Adrenal gland (tissue), 12 donors: ENCODE results near the gene AIP. TPM values are rescaled to one million over a fixed set of nuclear protein-coding genes. Genes with fewer than 3 reads are reported as not detected.

Source experiments
- DNase-seq, 7 donors: peaks; one replicate each; pipeline ENCODE4 v3.0.0-alpha.2; 2019 to 2020
- H3K27ac ChIP-seq, 5 donors: fragments of 200-600 bp; sonication (generic) in 4 of 5; 1 replicate in 3 of 5; 2 replicates in 2 of 5; pipeline versions ENCODE4 v1.5.1 to v1.8.0; 2016 to 2020; ENCODE audit warnings: mild to moderate bottlenecking in 1 of 5
- H3K27me3 ChIP-seq: fragments of 200-600 bp; 2 replicates; pipeline ENCODE4 v1.8.0; 2021
- H3K36me3 ChIP-seq, 2 donors: fragments of 200-600 bp; replicated peaks in 1 of 2; 1 replicate in 1 of 2; 2 replicates in 1 of 2; pipeline versions ENCODE4 v1.5.1 to v1.8.0; 2018 to 2022
- H3K4me1 ChIP-seq, 2 donors: fragments of 200-600 bp; replicated peaks in 1 of 2; 1 replicate in 1 of 2; 2 replicates in 1 of 2; pipeline versions ENCODE4 v1.5.1 to v1.8.0; 2018 to 2021
- H3K4me3 ChIP-seq, 4 donors: fragments of 200-600 bp; sonication (generic) in 3 of 4; one replicate each; pipeline ENCODE4 v1.5.1; 2016 to 2018
- H3K9me3 ChIP-seq, 3 donors: fragments of 200-600 bp; sonication (generic) in 1 of 3; replicated peaks in 1 of 3; 1 replicate in 2 of 3; 2 replicates in 1 of 3; pipeline versions ENCODE4 v1.5.1 to v1.8.0; 2016 to 2021
- POLR2A ChIP-seq, 2 donors: fragments of 450-650 bp; IDR thresholded peaks; one replicate each; pipeline ENCODE4 v1.6.1; 2017; ENCODE audit warnings: antibody characterized with exemption in 2 of 2, mild to moderate bottlenecking in 2 of 2, moderate library complexity in 1 of 2
- WGBS, 4 donors: extraction: QIAGEN DNeasy Blood & Tissue Kit in 2 of 4; methylation state at CpG; one replicate each; pipeline versions ENCODE4 v1.1.5 to v1.1.7; 2013 to 2017; 5-methylcytosine and 5-hydroxymethylcytosine counted together
- intact Hi-C, 2 donors: fragments of 100-400 bp; cut with DNase I; formaldehyde crosslinking; loops; one replicate each; pipeline versions ENCODE4 v1.14.1 to v1.15.0; 2022 to 2023
- polyA plus RNA-seq, 3 donors: library from polyadenylated mRNA; stranded (reverse); fragments of 200-250 nt in 2 of 3; fragments of 350-450 nt in 1 of 3; fragmentation: Illumina TruSeq in 1 of 3; extraction: RNeasy Lipid Tissue Mini Kit (QIAGEN cat#74804) in 1 of 3; gene quantifications; one replicate each; pipeline ENCODE4 v1.2.3, GENCODE V29; 2013 to 2014
- total RNA-seq, 9 donors: library from RNA; depleted of rRNA in 4 of 9; stranded (reverse); fragments of >200 nt in 4 of 9; fragments of 120-200 nt in 1 of 9; fragmentation: NEBNext Ultra II Directional in 1 of 9; extraction: Animal tissue kit (Norgen Biotek cat#: 25700) in 1 of 9; gene quantifications; one replicate each; pipeline versions ENCODE4 v1.1.0 to v1.2.4, GENCODE V29; 2013 to 2023
- TF ChIP-seq, protein P1 (sequence below), 6 experiments: fragments of 450-650 bp in 4 of 6; fragments of 200-600 bp in 2 of 6; sonication (generic) in 1 of 6; IDR thresholded peaks; 1 replicate in 5 of 6; 2 replicates in 1 of 6; pipeline versions ENCODE4 v1.5.1 to v1.8.0; 2016 to 2021; ENCODE audit warnings: antibody characterized with exemption in 6 of 6, mild to moderate bottlenecking in 2 of 6, moderate library complexity in 1 of 6
- donor health status: healthy with polysubstance abuse.
- donor health status: Bipolar disorder and iron deficiency.
- donor health status: DM: yes; HTN: yes; CAD: no.
- donor health status: DM: no; HTN: no; CAD: no.
- donor health status: DM: no; HTN: no; CAD: no.
- donor health status: DM: yes; HTN: yes; CAD: no.

Gene AIP
- total and polyA plus RNA-seq, 12 donors, result 35.3 to 152 (median 83.9) TPM

DNA sequence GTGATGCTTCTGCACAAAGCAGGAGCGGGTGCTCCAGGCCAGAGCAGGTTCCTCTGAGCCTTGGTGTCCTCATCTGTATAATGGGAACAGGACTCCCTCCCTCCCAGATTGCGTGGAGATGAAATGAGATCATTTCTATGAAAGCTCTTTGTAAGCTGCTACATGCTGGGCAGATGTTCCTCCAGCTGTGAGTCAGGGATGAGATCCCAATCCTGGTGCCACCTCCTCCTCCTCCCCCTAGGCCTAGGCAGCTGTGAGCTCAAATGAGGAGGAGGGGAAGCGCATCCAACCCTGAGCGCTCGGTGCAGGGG lies 47.4 kb downstream of the AIP start:
- H3K4me1 ChIP-seq, result peaks cover 7% of the 10 kb centered on the region in 2 donors
- TF ChIP-seq POLR2A (IDR thresholded peaks at IDR 0.05), result no peak
- TF ChIP-seq, protein P1, sequence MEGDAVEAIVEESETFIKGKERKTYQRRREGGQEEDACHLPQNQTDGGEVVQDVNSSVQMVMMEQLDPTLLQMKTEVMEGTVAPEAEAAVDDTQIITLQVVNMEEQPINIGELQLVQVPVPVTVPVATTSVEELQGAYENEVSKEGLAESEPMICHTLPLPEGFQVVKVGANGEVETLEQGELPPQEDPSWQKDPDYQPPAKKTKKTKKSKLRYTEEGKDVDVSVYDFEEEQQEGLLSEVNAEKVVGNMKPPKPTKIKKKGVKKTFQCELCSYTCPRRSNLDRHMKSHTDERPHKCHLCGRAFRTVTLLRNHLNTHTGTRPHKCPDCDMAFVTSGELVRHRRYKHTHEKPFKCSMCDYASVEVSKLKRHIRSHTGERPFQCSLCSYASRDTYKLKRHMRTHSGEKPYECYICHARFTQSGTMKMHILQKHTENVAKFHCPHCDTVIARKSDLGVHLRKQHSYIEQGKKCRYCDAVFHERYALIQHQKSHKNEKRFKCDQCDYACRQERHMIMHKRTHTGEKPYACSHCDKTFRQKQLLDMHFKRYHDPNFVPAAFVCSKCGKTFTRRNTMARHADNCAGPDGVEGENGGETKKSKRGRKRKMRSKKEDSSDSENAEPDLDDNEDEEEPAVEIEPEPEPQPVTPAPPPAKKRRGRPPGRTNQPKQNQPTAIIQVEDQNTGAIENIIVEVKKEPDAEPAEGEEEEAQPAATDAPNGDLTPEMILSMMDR (IDR thresholded peaks at IDR 0.05), result no peak
- H3K36me3 ChIP-seq, result no peaks in the 10 kb centered on the region
- H3K4me3 ChIP-seq, result no peak overlapping the region
- no peak overlapping the region for H3K27ac ChIP-seq
- no peaks in the 10 kb centered on the region for H3K27me3 ChIP-seq
- peaks cover 0 to 7% (median 0%) of the 10 kb centered on the region in 3 donors for H3K9me3 ChIP-seq
- no peak for DNase-seq
- intact Hi-C loops, result no loop called here
- 85 to 100% (median 89%) methylated on average over 3 to 5 of the region's 5 CpGs for WGBS, 4 donors

- intact Hi-C loops, result no loop called here
- Histone ChIP-seq H3K27ac (peak overlapping the region in 1 of 5 donors; percentile 29), H3K36me3 (no peaks in the 10 kb centered on the region), H3K4me1 (peaks cover 7% of the 10 kb centered on the region in 2 donors), H3K4me3 (no peak overlapping the region), H3K9me3 (peaks cover 0 to 7% (median 0%) of the 10 kb centered on the region in 3 donors), H3K27me3 (no peaks in the 10 kb centered on the region)
- DNase-seq, result no peak
- 56 to 68% (median 62%) methylated on average over 2 of the region's 2 CpGs for WGBS, 4 donors
- TF ChIP-seq, protein P1 (IDR thresholded peaks at IDR 0.05), result no peak
- no peak for TF ChIP-seq POLR2A (IDR thresholded peaks at IDR 0.05)
Measured at GRCh38 chr11:67532889-67533288, 50.1 kb downstream of the AIP start.

DNA sequence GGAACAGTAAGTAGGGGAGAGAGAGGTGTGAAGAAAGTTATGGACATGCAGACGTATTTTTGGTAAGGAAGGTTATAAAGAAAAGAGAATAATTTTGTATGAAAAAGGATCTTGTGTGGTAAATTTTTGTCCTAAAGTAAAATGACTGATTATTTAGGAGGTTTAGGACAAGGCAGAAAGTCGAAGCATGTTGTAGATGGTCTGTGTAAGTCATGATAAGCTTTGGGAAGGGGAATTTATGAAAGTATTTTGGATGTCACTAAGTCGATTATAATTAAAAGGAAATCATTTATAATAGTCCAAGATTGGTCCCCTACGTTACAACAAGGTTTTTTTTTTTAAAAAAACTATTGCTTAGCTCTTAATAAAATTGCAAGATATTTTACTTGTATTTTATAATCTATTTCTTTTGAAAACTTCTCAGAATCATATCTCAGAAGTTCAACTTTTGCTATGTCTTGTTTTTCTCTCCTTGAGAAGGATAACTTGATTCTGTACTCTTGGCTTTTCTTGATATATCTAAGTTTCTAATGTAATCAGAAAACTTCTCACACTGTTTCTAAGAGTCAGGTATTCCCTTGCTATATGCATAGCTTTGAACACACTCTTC lies 51.3 kb downstream of the AIP start:
- intact Hi-C loops, result no loop called here
- no peak overlapping the region for H3K27ac ChIP-seq
- H3K36me3 ChIP-seq, result no peaks in the 10 kb centered on the region
- TF ChIP-seq, protein P1 (IDR thresholded peaks at IDR 0.05), result no peak
- TF ChIP-seq POLR2A (IDR thresholded peaks at IDR 0.05), result no peak
- peaks cover 0 to 7% (median 0%) of the 10 kb centered on the region in 3 donors for H3K9me3 ChIP-seq
- DNase-seq, result no peak
- peaks cover 7% of the 10 kb centered on the region in 2 donors for H3K4me1 ChIP-seq
- no peaks in the 10 kb centered on the region for H3K27me3 ChIP-seq
- no peak overlapping the region for H3K4me3 ChIP-seq
- 38 to 50% (median 43%) methylated on average over 4 of the region's 4 CpGs for WGBS, 4 donors

DNA sequence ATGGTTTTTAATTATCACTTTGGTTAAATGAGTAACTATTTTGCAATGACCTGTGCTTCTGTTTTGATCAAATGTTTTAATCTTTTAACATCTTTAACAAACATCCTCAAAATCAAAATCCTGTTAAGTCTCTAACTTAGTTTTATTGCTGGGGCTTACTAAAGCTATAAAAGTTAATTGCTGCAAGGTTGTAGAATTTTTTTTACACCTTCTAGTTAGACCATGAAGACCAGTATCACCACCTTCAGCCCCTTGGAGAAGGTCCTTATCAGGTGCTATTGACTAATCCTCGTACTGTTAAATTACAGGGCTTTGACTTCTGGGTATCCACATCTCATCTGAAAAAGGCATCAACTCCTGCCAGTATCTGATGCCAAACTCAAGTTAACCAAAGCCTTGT lies 52.7 kb downstream of the AIP start:
- no peaks in the 10 kb centered on the region for H3K27me3 ChIP-seq
- H3K27ac ChIP-seq, result no peak overlapping the region
- peaks cover 0 to 7% (median 0%) of the 10 kb centered on the region in 3 donors for H3K9me3 ChIP-seq
- intact Hi-C loops, result no loop called here
- no peaks in the 10 kb centered on the region for H3K36me3 ChIP-seq
- WGBS, 4 donors, result 73 to 91% (median 85%) methylated on average over 1 of the region's 1 CpG
- H3K4me1 ChIP-seq, result peaks cover 7% of the 10 kb centered on the region in 2 donors
- TF ChIP-seq POLR2A (IDR thresholded peaks at IDR 0.05), result no peak
- TF ChIP-seq, protein P1 (IDR thresholded peaks at IDR 0.05), result no peak
- H3K4me3 ChIP-seq, result no peak overlapping the region
- no peak for DNase-seq
